Neural progenitor cell (in vitro differentiated cells): ENCODE data around the gene GUCY1A2.

ENCODE experiments used
- CTCF ChIP-seq: fragments of 200-600 bp; sonication (generic); IDR thresholded peaks from 2 replicates; pipeline ENCODE4 v1.5.1; 2017; ENCODE audit warnings: antibody characterized with exemption, mild to moderate bottlenecking
- EZH2phosphoT487 ChIP-seq: fragments of 200-600 bp; sonication (generic); IDR thresholded peaks from 2 replicates; pipeline ENCODE4 v1.6.1; 2017; ENCODE audit warnings: antibody characterized with exemption

GRCh38 chr11:106986261-106986660 lies 32.0 kb downstream of the GUCY1A2 start:
- no peak for TF ChIP-seq EZH2phosphoT487
- no peak for TF ChIP-seq CTCF
